Ecto neural progenitor cell (in vitro differentiated cells): ENCODE results near the gene RHEB.

Experiments
- DNase-seq: peaks from one replicate; pipeline ENCODE4 v3.0.0-alpha.2; 2018; ENCODE audit warnings: low spot score

RHEB gene

DNA sequence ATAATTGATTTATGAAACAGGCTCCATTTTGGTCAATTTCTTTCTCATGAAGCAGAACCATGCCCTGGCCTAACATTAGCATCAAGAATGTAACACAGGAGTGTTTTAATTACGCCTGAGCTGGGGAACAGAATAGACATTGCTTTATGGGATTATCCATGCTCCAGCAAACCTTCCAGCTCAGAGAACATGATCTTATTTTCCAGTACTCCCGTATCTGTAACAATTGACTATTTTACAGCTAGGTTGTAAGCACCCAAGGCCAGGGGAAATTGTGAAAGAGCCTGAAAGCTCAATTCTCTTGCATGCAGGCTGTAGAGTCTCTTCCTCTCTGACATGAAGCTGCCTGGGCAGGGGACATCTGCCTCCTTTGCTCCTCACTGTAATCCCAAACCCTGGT, 49.0 kb downstream of the RHEB start:
- DNase-seq, result no peak

DNA sequence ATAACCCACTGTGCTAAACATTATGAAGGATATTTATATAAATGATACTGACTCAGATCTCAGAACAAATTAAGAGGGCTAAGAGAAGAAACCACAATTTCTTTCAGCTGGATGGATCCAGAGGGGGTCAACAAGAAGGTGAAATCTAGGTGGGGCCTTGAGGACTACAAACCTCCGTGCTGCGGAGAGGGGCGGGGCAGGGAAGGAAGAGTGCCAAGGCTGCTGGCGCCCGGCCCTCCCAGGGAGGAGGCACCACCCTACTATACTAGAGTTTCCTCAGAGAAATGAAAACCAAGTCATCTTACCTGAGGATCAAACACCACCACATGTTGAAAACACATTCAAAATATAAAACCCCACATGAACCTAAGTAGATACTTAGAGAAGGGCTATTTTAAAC, 50.4 kb downstream of the RHEB start:
- DNase-seq, result no peak

DNA sequence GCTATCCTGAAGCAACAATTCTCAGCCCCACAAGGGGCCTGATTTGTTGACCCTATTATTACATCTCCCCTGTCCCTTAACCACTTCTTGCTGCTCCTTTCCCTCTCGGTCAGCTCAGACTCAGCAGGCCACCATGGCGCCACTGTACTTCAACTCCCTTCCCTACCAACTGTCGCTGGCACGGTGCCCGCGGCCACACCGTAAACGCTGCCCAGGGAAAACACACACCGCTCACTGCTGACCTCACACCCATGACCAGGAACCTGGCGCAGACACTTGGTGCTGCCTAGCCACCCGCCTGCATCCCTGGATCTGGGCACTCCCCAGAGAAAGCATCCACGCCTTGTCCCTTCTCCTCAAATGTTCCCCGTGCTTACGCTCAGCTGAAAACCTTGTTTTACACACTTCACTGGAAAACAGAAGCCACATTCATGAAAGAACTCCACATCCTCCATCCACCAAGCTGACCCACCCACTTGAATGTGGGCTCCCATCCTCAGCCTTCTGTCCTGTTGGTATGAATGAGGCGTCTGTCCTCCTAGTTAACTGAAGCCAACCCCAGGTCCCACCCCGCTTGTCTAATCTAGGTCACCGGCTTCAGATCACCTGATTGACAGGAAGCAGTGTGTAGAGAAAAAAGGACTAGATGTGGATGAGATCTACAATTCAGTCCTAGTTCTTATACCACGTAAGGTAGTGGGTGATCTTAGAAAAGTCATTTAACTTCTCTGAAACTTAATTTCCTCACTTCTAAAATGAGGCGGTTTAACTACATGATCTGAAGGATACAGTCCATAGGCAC, 51.3 kb downstream of the RHEB start:
- no peak for DNase-seq

DNA sequence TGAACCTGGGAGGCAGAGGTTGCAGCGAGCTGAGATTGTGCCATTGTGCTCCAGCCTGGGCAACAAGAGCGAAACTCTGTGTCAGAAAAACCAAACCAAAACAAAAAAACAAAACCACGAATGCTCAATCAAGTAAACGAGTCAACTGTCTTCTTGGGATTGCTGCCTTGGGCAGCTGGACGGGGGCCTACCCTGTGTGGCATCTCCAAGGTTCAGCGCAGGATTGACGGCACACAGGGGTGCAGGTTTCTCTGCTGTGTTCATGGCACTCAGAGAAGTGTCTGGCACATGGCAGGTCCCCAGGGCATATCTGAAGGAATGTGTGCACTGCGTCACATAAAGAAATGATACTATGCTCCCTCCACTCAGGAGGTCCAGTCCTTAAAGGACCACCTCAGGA, 54.5 kb downstream of the RHEB start:
- DNase-seq, result no peak

DNA sequence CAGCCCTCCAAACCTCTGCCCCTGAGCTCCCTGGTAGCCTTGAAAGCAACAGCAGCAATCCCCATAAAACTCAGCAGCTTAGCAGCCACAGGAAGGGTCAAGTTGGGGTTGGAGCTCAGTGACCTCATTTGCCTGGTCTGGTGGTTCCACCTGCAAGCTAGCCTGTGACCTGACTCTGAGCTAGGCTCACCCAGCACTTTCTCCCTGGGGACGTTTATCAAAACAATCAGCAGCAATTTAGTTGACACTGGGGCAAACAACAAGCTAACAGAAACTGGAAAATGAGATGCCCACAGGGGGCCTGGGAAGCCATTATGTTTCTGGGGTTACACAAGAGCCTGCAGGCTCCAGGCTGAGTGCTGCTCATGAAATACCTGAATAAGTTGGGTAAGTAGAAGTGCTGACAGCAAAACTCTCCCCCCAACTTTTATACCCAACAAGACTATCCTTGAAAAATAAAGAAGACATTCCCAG, 57.4 kb downstream of the RHEB start:
- DNase-seq, result no peak

DNA sequence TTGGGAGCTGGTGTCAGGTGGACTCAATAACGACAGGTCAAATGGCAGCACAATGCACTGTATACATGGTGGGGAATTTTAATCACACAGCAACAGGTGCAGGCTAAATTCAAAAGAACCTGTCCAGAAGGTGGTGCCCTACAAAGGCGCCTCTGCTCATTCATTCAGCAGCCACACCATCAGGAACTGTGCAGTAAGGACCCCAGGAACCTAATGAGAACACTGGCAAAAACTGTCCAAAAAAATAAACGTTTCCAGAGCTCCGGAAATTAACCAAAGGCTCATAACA, 57.8 kb downstream of the RHEB start:
- no peak for DNase-seq

DNA sequence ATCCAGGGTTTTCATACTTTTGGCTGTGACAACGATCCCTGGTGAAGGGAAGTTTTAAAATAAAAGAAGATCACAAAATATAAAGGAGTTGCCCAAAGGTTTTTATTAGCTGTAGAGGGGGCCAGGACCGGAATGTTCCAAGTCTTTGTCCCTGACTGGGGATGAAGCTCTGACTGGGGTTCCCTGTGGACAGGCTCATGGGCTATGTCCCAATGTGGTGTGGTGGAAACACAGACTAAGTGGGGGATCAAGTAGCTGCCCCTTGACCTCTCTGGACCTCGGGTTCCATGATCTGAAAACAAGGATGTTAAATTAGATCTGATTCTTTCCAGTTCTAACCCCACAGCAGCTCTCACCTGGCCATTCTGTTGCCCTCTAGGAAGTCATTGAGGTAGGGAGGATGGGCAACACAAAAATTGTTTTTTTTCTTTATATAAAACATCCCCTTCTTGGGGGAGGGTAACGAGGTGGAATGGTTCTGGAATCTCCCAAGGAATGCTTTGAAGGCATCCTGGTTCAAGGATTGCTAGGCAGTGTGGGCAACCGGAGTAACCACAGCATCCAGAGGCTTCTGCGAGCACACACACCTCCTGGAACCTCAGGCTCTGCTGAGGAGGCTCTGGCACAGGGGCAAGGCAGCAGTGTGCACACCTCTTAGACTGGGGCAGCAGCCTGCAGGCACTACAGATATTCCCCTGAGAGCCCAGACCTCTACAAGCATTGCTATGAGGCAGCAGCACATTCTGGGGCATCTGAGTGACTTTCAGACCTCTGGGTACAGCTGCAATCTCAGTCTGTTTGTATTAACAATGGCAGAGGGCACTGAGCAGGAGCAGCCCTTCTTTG, 58.4 kb downstream of the RHEB start:
- no peak for DNase-seq

DNA sequence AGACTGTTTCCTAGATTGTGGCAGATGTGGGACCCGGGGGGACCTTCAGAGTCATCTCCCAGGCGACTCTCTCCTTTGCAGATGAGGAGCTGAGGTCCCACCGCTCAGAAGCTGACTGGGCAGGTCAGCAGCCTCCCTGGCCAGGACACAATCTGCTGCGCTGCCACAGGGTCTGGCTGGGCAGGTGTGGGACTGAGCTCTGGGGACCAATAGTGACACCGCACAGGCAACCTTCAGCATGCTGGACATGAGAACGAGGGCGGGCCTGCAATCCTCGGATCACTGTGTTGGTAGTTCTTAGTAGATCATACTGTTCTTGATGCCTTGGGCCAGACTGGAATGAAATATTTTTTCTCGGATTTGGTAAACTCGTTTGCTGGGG, 59.2 kb downstream of the RHEB start:
- DNase-seq, result peak; percentile 43

DNA sequence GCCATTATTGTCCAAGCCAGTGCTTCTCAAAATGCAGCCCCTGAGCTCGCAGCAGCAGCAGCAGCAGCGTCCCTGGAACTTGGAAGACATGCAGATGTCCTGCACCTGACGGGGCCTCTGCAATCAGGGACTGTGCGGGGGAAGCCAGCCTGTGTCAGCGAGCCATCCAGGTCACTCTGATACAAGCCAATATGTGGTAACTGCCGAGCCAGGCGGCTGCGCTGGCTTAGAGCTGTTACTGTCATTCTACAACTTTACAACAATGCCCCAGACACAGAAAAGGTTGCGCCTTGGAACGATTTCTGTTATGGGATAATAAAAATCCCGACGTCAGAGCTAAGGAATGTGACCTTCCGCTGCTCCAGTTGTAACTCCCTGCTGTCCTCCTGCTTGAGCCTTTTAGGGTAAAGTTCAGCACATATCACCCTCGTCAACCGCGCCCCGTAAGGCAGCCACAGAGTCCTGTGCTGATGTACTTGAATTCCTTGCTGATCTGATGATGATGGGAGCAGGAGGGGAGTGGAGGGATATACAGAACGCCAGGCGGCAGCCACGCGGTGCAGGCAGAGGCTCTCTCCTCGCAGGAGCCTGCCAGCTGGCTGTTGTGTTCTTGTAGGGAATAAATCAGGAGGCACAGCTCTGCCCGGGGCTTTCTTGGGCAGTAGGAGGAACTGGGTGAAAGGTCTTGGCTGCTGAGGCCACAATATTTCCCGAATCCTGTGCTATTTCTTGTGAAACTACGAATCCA, 59.8 kb downstream of the RHEB start:
- peak; percentile 57 for DNase-seq

DNA sequence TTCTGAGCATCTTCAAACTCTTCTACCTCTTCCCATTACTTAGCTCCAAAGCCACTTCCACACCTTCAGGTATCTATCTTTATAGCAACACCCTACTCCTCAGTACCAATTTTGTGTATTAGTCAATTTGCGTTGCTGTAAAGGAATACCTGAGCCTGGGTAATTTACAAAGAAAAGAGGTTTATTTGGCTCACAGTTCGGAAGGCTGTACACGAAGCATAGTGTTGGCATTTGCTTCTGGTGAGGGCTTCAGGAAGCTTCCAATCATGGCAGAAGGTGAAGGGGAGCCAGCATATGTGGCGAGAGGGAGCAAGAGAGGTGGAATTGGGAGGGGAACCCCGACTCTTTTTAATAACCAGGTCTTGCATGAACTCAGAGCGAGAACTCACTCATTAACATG, 62.2 kb downstream of the RHEB start:
- no peak for DNase-seq

DNA sequence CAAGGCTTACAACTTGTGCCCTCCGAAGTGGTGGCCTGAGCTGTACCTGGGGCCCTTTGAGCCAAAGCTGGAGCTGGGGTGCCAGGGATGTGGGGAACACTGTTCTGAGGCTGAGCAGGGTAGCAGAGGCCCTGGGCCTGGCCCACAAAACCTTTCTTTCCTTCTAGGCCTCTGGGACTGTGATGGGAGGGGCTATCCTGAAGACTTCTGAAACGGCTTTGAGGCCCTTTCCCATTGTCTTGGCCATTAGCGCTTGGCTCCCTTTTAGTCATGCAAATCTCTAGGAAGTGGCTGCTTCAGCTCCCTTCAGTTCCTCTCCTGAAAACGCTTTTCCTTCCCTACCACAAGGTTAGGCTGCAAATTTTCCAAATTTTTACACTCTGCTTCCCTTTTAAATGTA, 62.9 kb downstream of the RHEB start:
- peak; percentile 43 for DNase-seq

DNA sequence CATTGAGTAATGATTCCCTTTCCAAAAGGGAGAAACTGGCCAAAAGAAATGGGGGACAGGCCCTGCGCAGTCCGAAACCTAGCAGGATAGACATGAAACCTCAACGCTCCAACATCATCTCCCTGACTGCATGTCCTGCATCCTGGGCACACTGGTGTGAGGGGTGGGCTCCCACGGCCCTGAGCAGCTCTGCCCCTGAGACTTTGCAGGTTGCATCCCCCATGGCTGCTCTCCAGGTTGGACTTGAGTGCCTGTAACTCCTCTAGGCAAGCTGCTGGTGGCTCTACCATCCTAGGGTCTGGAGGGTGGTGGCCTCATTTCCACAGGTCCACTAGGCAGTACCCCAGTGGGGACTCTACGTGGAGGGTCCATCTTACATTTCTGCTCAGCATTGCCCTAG, 63.4 kb downstream of the RHEB start:
- DNase-seq, result peak; percentile 39

DNA sequence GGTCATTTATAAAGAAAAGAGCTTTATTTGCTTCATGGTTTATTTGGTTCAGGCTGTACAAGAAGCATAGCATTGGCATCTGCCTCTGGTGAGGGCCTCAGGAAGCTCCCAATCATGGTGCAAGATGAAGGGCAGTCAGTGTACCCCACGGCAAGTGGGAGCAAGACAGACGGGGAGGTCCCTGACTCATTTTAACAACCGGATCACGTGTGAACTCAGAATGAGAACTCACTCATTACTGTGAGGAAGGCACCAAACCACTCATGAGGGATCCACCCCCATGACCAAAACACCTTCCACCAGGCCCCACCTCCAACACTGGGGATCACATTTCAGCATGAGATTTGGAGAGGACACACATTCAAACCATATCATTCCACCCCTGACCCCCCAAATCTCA, 64.0 kb downstream of the RHEB start:
- DNase-seq, result no peak

DNA sequence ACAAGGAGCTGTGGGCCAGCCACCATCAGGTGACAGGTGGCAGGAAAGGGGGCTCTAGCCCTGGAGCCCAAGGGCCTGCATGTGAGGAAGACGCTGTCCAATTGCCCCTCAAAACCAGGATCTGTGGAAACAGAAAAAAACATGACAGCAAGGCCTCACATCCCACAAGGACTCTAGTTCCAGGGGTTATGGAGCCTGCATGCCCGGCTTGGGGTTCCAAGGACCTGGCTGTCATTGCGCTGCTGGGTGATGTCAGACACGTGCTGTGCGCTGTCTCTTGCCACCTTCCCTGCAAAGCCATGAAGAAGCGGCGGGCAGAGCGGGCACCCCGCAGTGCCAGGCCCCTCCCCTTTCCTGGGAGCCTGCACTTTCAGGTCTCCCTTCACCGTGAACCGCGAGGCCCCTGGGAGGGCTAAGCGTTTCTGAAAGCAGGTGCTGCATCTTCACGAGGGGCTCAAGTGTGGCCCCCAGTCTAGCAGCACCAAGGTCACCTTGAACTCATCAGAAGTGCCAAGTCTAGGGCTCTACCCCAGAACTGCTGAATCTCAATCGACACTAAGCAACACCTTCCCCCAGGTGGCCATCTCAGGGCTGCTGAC, 64.7 kb downstream of the RHEB start:
- no peak for DNase-seq

DNA sequence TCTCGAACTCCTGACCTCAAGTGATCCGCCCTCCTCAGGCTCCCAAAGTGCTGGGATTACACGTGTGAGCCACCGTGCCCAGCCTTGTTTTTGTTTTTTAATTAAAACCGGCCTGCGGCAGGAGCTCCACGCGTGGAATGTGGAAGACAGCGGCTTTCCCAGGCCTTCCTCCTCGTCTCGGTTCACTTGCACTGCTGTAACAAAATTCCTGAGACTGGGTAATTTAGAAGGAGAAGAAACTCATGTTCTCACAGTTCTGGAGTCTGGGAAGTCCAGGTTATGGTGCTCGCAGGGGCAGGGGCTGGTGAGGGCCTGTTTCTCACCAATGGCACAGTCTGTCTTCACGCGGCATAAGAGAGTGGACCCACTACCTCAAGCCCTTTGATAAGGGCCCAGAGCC, 65.4 kb downstream of the RHEB start:
- peak; percentile 42 for DNase-seq

DNA sequence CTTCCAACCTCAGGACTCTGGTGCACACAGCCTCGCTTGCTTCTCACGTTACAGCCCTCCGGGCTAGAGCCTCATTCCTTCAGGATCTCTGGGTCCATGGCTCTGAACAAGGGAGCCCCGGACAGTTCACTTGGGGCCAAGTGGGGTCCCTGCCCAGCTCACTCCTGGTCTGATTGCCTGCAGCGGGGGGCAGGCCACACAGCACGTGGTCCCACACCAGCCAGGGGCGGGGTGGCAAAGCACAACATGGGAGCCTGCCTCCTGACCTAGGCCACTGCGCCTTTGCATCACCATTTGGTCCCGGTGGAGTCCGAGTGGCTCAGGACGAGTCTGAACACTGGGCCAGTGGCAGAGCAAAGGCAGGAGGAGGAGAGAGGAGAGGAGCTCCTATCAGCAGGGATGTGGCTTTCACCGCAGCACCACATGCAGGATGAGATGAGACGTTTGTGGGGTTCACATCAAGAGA, 66.3 kb downstream of the RHEB start:
- peak; percentile 58 for DNase-seq

DNA sequence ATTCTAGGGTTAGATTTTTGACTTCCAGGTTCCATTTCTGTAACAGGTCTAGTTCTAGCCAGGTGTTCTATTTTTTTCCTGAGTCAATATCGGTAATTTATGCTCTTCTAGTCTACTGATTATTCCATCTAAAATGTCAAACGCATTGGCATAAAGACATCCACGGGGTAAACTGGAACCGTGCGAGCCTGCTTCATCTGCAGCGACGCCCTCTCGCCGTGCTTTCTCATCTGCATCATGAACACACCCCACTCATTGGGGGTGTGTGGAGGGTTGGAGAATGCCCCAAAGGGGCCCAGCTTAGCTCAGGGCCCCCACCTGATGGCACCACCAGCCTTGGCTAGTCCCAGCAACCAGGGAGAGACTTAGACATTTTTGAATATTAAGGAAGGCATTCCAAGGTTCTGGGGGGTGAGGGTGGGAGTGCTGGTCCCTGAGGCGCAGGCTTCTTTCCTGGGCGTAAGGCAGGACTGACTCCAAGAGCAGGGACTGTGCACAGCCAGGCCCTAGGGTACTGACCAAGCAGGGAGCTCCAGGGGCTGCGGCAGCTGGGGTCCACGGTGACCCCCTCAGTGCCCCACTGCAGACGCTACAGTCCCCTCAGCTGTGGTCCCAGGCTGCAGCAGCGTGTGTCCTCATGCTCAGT, 66.9 kb downstream of the RHEB start:
- no peak for DNase-seq

DNA sequence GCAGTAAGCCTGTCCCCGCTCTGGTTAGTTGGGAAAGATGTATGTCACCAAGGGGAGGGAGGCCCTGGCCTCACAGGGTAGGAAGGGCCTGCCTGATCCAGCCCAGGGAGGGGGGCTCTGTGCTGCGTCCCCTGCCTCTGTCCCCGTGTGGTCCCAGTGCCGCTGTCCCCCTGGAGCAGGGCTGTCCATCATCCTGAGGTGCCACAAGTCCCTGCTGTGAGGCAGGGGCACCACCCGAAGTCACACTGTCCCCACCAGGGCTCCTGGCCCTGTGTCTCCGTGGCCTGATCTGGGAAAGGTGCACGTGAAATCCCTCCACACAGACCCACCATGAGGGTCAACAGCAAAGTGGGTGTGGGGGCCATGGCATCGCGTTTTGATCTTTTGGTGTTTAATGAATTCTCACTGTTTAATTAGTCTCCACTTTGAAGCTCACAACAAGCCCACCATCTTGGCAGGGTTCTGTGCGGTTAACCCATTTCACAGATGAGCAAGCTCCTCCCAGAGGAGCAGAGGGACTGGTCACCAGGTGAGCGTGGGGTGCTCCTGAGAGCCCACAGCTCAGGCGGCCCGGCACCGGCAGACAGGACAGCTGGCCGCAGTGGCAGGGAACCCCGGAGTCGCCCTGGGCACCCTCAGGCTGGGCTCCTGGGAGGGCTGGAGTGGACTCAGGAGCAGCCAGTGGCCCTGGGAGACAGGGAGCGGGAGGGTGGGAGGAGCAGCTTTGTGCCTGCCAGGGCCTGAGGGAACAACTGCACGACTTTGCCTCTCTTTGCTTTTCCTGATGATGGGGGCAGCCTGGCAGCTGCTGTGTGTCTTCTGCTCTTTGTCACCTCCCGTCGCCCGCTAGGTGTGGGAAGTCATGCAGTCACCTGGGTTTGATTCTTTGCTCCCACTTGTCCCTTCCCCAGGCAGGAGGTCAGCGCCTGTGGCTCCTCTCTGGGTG, 67.8 kb downstream of the RHEB start:
- DNase-seq, result no peak

DNA sequence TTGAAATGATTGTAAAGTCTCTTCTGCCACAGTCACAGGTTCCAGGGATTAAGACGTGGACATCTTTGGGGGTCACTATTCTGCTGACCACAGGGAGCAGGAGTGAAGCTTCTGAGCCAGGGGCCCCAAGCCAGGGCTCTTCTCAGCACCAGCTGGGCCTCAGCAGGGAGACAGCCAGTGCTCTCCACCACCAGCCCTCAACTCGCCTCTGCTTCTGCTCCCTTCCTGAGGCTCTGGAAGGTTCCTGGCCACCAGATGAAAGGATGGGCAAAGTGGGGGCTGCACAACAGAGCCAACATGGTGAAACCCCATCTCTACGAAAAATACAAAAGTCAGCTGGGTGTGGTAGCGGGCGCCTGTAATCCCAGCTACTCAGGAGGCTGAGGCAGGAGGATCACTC, 68.5 kb downstream of the RHEB start:
- no peak for DNase-seq

DNA sequence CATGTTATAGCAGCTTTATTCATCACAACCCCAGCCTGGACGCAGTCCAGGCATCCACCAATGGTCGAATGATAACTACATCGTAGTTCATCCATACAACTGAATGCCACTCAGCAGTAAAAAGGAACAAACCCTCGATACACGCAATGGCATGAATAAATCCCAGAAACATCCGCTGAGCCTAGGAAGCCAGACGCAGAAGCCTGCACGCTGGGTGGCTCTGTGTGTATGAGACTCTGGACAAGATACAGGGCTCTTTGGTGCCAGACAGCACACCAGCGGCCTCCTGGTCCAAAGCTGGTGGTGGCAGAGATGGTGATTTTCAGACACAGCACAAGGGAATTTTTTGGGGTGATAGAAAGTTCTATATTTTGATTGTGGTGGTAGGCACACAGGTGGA, 69.7 kb downstream of the RHEB start:
- DNase-seq, result no peak
